ENCODE data around the gene STAU1. TPM values are rescaled to one million over a fixed set of nuclear protein-coding genes. Genes with fewer than 3 reads are reported as not detected.

Gene STAU1
- total and polyA plus RNA-seq, 10 of the 15 experiments (the other 5 are each of a cell fraction or from before 2014, with no cell fraction given), result 13.9 to 66.2 (median 45.6) TPM

DNA sequence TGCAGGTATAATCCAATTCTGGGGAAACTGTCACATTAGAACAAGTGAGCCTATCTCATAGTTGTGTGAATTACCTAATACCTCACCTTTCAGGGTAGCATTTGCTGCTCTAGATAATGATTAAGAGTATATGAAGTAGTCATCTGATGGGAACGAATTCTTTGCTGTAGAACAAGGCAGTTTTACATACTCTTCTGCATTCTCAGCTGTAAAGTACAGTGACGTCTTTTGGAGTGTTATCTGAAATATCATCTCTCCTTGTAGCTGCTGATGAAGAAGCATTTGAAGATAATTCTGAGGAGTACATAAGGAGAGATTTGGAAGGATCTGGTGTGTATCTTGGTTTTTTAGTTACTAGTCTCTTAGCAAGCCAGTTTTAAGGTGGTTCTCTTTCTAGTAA, 113.6 kb downstream of the STAU1 start:
- H2AFZ ChIP-seq (ENCODE audit: control insufficient read depth, low read depth, low read length), result no peak overlapping the region
- H3K27me3 ChIP-seq (replicated peaks in 1 of 2; ENCODE audit: control insufficient read depth in 2 of 2, insufficient read depth in 2 of 2, low read length in 1 of 2), result no peaks in the 10 kb centered on the region
- ChIA-PET POLR2A (no interaction called here), SMC1A (ENCODE audit: uncharacterized antibody, unreplicated experiment) (interaction anchor here (1.0 to 1.6 kb wide), 5 partner anchors 11 to 59 kb away, joined by 3 to 5 read pairs (median 4); no protein-coding TSS in a partner anchor), CTCF (interaction anchor here (1.3 kb wide), 1 partner anchor 11 kb away, joined by 4 read pairs; no protein-coding TSS in a partner anchor), RAD21 (ENCODE audit: unreplicated experiment) (no interaction called here)
- no peaks in the 10 kb centered on the region for H3K9me3 ChIP-seq (replicated peaks; ENCODE audit: control insufficient read depth, insufficient read depth, low read length)
- no peak for ATAC-seq
- FAIRE-seq, result no peak
- intact Hi-C loops (cut with micrococcal nuclease; ENCODE audit: unreplicated experiment) (no loop called here), in situ Hi-C loops (cut with MboI) (no loop called here)
- H3K27ac ChIP-seq (ENCODE audit: control insufficient read depth, insufficient read depth), result no peak overlapping the region
- peaks cover 11 to 50% of the 10 kb centered on the region in 2 experiments for H3K36me3 ChIP-seq (ENCODE audit: control insufficient read depth in 2 of 2, insufficient read depth in 2 of 2, low read length in 1 of 2)
- 0 out of 2 replicates have a peak, but pooled peaks cover 2% of the 10 kb centered on the region for H4K20me1 ChIP-seq (ENCODE audit: control insufficient read depth, insufficient read depth)
- H3K4me3 ChIP-seq, result no peak overlapping the region
- TF ChIP-seq, protein P1, sequence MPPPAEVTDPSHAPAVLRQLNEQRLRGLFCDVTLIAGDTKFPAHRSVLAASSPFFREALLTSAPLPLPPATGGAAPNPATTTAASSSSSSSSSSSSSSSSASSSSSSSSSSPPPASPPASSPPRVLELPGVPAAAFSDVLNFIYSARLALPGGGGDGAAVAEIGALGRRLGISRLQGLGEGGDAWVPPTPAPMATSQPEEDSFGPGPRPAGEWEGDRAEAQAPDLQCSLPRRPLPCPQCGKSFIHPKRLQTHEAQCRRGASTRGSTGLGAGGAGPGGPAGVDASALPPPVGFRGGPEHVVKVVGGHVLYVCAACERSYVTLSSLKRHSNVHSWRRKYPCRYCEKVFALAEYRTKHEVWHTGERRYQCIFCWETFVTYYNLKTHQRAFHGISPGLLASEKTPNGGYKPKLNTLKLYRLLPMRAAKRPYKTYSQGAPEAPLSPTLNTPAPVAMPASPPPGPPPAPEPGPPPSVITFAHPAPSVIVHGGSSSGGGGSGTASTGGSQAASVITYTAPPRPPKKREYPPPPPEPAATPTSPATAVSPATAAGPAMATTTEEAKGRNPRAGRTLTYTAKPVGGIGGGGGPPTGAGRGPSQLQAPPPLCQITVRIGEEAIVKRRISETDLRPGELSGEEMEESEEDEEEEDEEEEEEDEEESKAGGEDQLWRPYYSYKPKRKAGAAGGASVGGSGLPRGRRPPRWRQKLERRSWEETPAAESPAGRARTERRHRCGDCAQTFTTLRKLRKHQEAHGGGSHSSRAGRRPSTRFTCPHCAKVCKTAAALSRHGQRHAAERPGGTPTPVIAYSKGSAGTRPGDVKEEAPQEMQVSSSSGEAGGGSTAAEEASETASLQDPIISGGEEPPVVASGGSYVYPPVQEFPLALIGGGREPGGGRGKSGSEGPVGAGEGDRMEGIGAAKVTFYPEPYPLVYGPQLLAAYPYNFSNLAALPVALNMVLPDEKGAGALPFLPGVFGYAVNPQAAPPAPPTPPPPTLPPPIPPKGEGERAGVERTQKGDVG (CRISPR knock-in tag; IDR thresholded peaks at IDR 0.05), result no peak
- TF ChIP-seq YY1 (IDR thresholded peaks at IDR 0.05; ENCODE audit: low read depth, low read length) (no peak), POU2F2 (IDR thresholded peaks at IDR 0.05; ENCODE audit: borderline replicate concordance, low read depth, low read length) (no peak), PAX5 (IDR thresholded peaks at IDR 0.05; ENCODE audit: borderline replicate concordance, low read depth, low read length) (no peak), JUNB (IDR thresholded peaks at IDR 0.05) (no peak), ESRRA (IDR thresholded peaks at IDR 0.05; ENCODE audit: low read length) (no peak), ASH2L (IDR thresholded peaks at IDR 0.05; ENCODE audit: borderline replicate concordance, low read depth) (no peak), IRF5 (IDR thresholded peaks at IDR 0.05; ENCODE audit: borderline replicate concordance) (no peak), ETV6 (conservative IDR thresholded peaks at IDR 0.05 in 1 of 2, IDR thresholded peaks at IDR 0.05 in 1 of 2; ENCODE audit: borderline replicate concordance in 1 of 2, low read depth in 1 of 2) (no peak), TBL1XR1 (IDR thresholded peaks at IDR 0.05; ENCODE audit: low read depth, low read length) (no peak), NFXL1 (IDR thresholded peaks at IDR 0.05; ENCODE audit: borderline replicate concordance) (no peak), IKZF2 (IDR thresholded peaks at IDR 0.05) (no peak), NBN (IDR thresholded peaks at IDR 0.05) (no peak), POLR2AphosphoS2 (IDR thresholded peaks at IDR 0.05; ENCODE audit: low read depth, low read length) (no peak)
- TF ChIP-seq, protein P2, sequence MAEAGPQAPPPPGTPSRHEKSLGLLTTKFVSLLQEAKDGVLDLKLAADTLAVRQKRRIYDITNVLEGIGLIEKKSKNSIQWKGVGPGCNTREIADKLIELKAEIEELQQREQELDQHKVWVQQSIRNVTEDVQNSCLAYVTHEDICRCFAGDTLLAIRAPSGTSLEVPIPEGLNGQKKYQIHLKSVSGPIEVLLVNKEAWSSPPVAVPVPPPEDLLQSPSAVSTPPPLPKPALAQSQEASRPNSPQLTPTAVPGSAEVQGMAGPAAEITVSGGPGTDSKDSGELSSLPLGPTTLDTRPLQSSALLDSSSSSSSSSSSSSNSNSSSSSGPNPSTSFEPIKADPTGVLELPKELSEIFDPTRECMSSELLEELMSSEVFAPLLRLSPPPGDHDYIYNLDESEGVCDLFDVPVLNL (IDR thresholded peaks at IDR 0.05; ENCODE audit: low read depth, low read length), result no peak
- TF ChIP-seq, protein P3, sequence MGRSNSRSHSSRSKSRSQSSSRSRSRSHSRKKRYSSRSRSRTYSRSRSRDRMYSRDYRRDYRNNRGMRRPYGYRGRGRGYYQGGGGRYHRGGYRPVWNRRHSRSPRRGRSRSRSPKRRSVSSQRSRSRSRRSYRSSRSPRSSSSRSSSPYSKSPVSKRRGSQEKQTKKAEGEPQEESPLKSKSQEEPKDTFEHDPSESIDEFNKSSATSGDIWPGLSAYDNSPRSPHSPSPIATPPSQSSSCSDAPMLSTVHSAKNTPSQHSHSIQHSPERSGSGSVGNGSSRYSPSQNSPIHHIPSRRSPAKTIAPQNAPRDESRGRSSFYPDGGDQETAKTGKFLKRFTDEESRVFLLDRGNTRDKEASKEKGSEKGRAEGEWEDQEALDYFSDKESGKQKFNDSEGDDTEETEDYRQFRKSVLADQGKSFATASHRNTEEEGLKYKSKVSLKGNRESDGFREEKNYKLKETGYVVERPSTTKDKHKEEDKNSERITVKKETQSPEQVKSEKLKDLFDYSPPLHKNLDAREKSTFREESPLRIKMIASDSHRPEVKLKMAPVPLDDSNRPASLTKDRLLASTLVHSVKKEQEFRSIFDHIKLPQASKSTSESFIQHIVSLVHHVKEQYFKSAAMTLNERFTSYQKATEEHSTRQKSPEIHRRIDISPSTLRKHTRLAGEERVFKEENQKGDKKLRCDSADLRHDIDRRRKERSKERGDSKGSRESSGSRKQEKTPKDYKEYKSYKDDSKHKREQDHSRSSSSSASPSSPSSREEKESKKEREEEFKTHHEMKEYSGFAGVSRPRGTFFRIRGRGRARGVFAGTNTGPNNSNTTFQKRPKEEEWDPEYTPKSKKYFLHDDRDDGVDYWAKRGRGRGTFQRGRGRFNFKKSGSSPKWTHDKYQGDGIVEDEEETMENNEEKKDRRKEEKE (IDR thresholded peaks at IDR 0.05), result no peak
- H3K9ac ChIP-seq (ENCODE audit: control insufficient read depth, insufficient read depth, low read length), result no peak overlapping the region
- WGBS (ENCODE audit: insufficient coverage, insufficient replicate concordance, low lambda C conversion rate, missing lambda C conversion rate), result 97% methylated on average over 2 of the region's 2 CpGs
- H3K79me2 ChIP-seq (ENCODE audit: control insufficient read depth, insufficient read depth, low read length), result no peaks in the 10 kb centered on the region
- H3K4me1 ChIP-seq (ENCODE audit: control insufficient read depth, insufficient read depth, low read length), result no peaks in the 10 kb centered on the region
- H3K4me2 ChIP-seq (ENCODE audit: control insufficient read depth, insufficient read depth), result no peak overlapping the region
- BruUV-seq (replicated peaks), result no TSS peak
- no peak for DNase-seq (ENCODE audit: low read depth, low spot score)
